ENCODE measurements around the gene ELOVL5.

- TF ChIP-seq CTCF (IDR thresholded peaks at IDR 0.05): no peak
- no peak for TF ChIP-seq POLR2A (IDR thresholded peaks at IDR 0.05)
- no peak for TF ChIP-seq EP300 (IDR thresholded peaks at IDR 0.05)
Measured at GRCh38 chr6:53315086-53315724, 33.5 kb downstream of the ELOVL5 start.
